Common myeloid progenitor, CD34-positive (primary cell): ENCODE results near the gene ALS2CL.

ENCODE experiments used
- CTCF ChIA-PET: fragments of 350-600 bp; sonication (Branson Sonifier 250); formaldehyde crosslinking; loops from one replicate; lab custom pipeline; 2021; ENCODE audit warnings: antibody characterized with exemption; lab: Charles Lee
- POLR2A ChIA-PET: fragments of 350-600 bp; sonication (Branson Sonifier 250); formaldehyde crosslinking; loops from one replicate; lab custom pipeline; 2021; ENCODE audit warnings: antibody characterized with exemption; lab: Charles Lee
- DNase-seq, 3 donors: peaks; one replicate each; pipeline versions ENCODE4 v3.0.0 to v3.0.0-alpha.2; 2013
- H3K27ac ChIP-seq, 2 experiments: 1 replicate in 1 of 2; 2 replicates in 1 of 2; pipeline ENCODE4 v1.7.0; 2013; ENCODE audit warnings: inconsistent platforms in 2 of 2, low read length in 2 of 2, mild to moderate bottlenecking in 2 of 2, low read depth in 1 of 2, moderate library complexity in 1 of 2; ENCODE audit not compliant: severe bottlenecking in 2 of 2, insufficient read depth in 1 of 2, poor library complexity in 1 of 2
- H3K27me3 ChIP-seq, 5 experiments: replicated peaks in 2 of 5; 1 replicate in 3 of 5; 2 replicates in 2 of 5; pipeline versions ENCODE4 v1.6.1 to v1.7.0; 2013; ENCODE audit warnings: low read length in 4 of 5, mild to moderate bottlenecking in 2 of 5, moderate library complexity in 2 of 5, inconsistent platforms in 1 of 5; ENCODE audit not compliant: insufficient read depth in 5 of 5, control insufficient read depth in 4 of 5
- H3K36me3 ChIP-seq, 4 experiments: 1 replicate in 2 of 4; 2 replicates in 2 of 4; pipeline versions ENCODE4 v1.6.1 to v1.7.0; 2013; ENCODE audit warnings: low read length in 3 of 4, control low read depth in 1 of 4, mild to moderate bottlenecking in 1 of 4; ENCODE audit not compliant: control insufficient read depth in 4 of 4, insufficient read depth in 4 of 4
- H3K4me1 ChIP-seq, 4 experiments: 1 replicate in 3 of 4; 2 replicates in 1 of 4; pipeline versions ENCODE4 v1.6.1 to v1.7.1; 2013; ENCODE audit warnings: low read length in 3 of 4, mild to moderate bottlenecking in 3 of 4, control low read depth in 1 of 4, inconsistent platforms in 1 of 4, moderate library complexity in 1 of 4; ENCODE audit not compliant: control insufficient read depth in 4 of 4, insufficient read depth in 4 of 4; ENCODE audit errors: control extremely low read depth in 1 of 4
- H3K4me3 ChIP-seq, 7 experiments: 1 replicate in 4 of 7; 2 replicates in 3 of 7; pipeline versions ENCODE4 v1.5.1 to v1.7.0; 2013; ENCODE audit warnings: mild to moderate bottlenecking in 7 of 7, low read length in 6 of 7, moderate library complexity in 6 of 7, inconsistent platforms in 2 of 7, low read depth in 2 of 7, control low read depth in 1 of 7; ENCODE audit not compliant: insufficient read depth in 4 of 7, control insufficient read depth in 1 of 7; ENCODE audit errors: extremely low read depth in 1 of 7
- H3K9me3 ChIP-seq, 5 experiments: 1 replicate in 4 of 5; 2 replicates in 1 of 5; pipeline versions ENCODE4 v1.6.1 to v1.7.1; 2013; ENCODE audit warnings: low read length in 4 of 5, mild to moderate bottlenecking in 2 of 5, inconsistent platforms in 1 of 5, low read depth in 1 of 5, moderate library complexity in 1 of 5; ENCODE audit not compliant: control insufficient read depth in 4 of 5, insufficient read depth in 2 of 5; ENCODE audit errors: control extremely low read depth in 1 of 5
- WGBS: methylation state at CpG from one replicate; pipeline ENCODE4 v1.1.5; 2013; ENCODE audit not compliant: insufficient coverage; 5-methylcytosine and 5-hydroxymethylcytosine counted together

The ALS2CL gene

DNA sequence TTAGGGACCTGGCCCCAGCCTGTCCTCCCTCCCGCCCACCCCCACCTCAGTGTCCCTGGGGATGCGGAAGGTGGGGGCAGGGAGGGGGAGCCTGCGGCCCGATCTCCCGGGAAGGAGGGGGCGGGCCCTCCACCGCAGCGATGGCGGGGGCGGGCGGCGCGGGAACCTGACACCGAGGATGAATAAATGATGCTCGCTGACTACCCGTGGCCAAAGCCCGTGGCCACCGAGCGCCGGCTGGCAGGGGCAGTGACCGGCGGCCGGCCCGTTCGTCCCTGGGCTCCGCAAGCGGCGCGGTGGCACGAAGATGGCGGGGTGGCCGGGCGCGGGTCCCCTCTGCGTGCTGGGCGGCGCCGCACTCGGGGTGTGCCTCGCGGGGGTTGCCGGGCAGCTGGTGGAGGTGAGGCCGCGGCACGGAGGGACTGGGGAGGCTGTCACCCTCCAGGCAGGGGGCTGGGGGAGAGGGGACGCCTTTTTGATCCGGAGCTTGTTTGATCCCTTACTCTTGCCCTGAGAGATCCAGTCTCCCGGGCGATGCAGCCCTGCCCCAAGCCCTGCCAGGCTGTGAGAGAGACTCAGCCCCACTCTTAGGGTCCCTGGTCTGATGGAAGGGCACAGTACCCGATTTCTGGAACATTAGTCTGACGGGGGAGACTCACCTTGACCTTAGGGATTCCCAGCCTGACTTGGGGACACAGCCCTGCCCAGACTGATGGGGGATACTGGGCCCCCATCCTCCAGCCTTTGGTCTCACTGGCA is 7.9 kb upstream of the ALS2CL start, which contains the start of gene TMIE:
Gene TMIE, plus strand, starts transcription at position 212 of the 759 bp plus-strand sequence. Its CDS starts 96 bp downstream, at position 308.
- Histone ChIP-seq H3K4me1 (peaks cover 0 to 9% (median 7%) of the 10 kb centered on the region in 4 experiments), H3K36me3 (no peaks in the 10 kb centered on the region), H3K9me3 (no peaks in the 10 kb centered on the region), H3K27me3 (peaks cover 0 to 18% (median 5%) of the 10 kb centered on the region in 5 experiments), H3K4me3 (peak within 1 kb of the TSS in 4 of 7 experiments; percentile 13 to 60 (median 40)), H3K27ac (no peak within 1 kb of the TSS)
- CTCF ChIA-PET, result interaction anchor here (0.8 to 3.1 kb wide), 7 partner anchors 9 to 208 kb away, joined by 3 to 10 read pairs (median 4); no protein-coding TSS in a partner anchor
- POLR2A ChIA-PET, result no interaction called here
- WGBS, result 6% methylated on average over 32 of the region's 51 CpGs
- DNase-seq, result peak in 1 of 3 donors; percentile 8

DNA sequence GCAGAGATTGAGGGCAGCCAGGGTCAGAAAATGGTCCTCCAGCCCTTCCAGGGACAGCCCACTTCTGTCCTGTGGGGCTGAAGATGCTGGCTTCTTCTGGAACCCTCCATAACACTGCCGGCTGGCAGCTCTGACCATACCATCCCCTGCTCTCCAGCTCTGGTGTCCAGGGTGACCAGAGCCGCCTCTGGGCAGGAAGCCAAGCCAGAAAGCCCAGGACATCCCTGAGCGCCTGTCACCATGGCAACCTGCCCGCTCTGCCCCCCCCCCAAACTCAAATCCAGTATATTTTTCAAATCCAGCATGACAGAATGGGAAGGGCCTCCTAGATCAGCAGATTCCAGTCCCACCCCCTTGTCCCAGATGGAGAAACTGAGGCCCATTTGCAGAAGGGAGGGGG is 7.3 kb upstream of the ALS2CL start:
- Histone ChIP-seq H3K27me3 (peaks cover 0 to 18% (median 5%) of the 10 kb centered on the region in 5 experiments), H3K9me3 (no peaks in the 10 kb centered on the region), H3K27ac (no peak overlapping the region), H3K4me3 (no peak overlapping the region), H3K36me3 (no peaks in the 10 kb centered on the region), H3K4me1 (peaks cover 0 to 15% (median 13%) of the 10 kb centered on the region in 4 experiments)
- ChIA-PET POLR2A (no interaction called here), CTCF (no interaction called here)
- DNase-seq, result no peak
- 85% methylated on average over 4 of the region's 4 CpGs for WGBS

GRCh38 chr3:46699676-46700523 is 6.4 kb upstream of the ALS2CL start:
- Histone ChIP-seq H3K27ac (no peak overlapping the region), H3K27me3 (peaks cover 0 to 18% (median 5%) of the 10 kb centered on the region in 5 experiments), H3K4me1 (peaks cover 2 to 24% (median 22%) of the 10 kb centered on the region in 4 experiments), H3K4me3 (no peak overlapping the region), H3K9me3 (no peaks in the 10 kb centered on the region), H3K36me3 (no peaks in the 10 kb centered on the region)
- WGBS, result 81% methylated on average over 7 of the region's 8 CpGs
- ChIA-PET CTCF (interaction anchor here (1.0 kb wide), 1 partner anchor 213 kb away, joined by 8 read pairs; no protein-coding TSS in a partner anchor), POLR2A (no interaction called here)
- DNase-seq, result no peak

- Histone ChIP-seq H3K36me3 (no peaks in the 10 kb centered on the region), H3K9me3 (no peaks in the 10 kb centered on the region), H3K27me3 (peaks cover 0 to 4% (median under 1%) of the 10 kb centered on the region in 5 experiments), H3K4me1 (peaks cover 2 to 50% (median 41%) of the 10 kb centered on the region in 4 experiments), H3K4me3 (no peak overlapping the region), H3K27ac (no peak overlapping the region)
- peak in 1 of 3 donors; percentile 22 for DNase-seq
- ChIA-PET POLR2A (interaction anchor here (0.6 kb wide), 1 partner anchor 185 kb away, joined by 3 read pairs; no protein-coding TSS in a partner anchor), CTCF (interaction anchor here (0.9 to 2.9 kb wide), 5 partner anchors 9 to 213 kb away, joined by 3 to 7 read pairs (median 4); no protein-coding TSS in a partner anchor)
- 83% methylated on average over 3 of the region's 4 CpGs for WGBS
Observed at GRCh38 chr3:46695962-46696894, 2.7 kb upstream of the ALS2CL start.

- H3K27ac ChIP-seq, result no peak overlapping the region
- ChIA-PET CTCF (interaction anchor here (1.2 to 2.9 kb wide), 3 partner anchors 12 to 214 kb away, joined by 3 to 7 read pairs (median 7); no protein-coding TSS in a partner anchor), POLR2A (no interaction called here)
- peaks cover 2 to 58% (median 49%) of the 10 kb centered on the region in 4 experiments for H3K4me1 ChIP-seq
- peak overlapping the region in 1 of 7 experiments; percentile 14 for H3K4me3 ChIP-seq
- WGBS, result 41% methylated on average over 11 of the region's 11 CpGs
- peaks cover 0 to under 1% (median 0%) of the 10 kb centered on the region in 5 experiments for H3K27me3 ChIP-seq
- H3K9me3 ChIP-seq, result no peaks in the 10 kb centered on the region
- DNase-seq, result peak; percentile 36 to 58 (median 54)
- H3K36me3 ChIP-seq, result no peaks in the 10 kb centered on the region
Observed at GRCh38 chr3:46695177-46695961, 1.9 kb upstream of the ALS2CL start.
